ENCODE data around the gene MATN3. TPM values are rescaled to one million over a fixed set of nuclear protein-coding genes. Genes with fewer than 3 reads are reported as not detected.

The MATN3 gene
- total and polyA plus RNA-seq, 2 of the 13 experiments (the other 11 are each of a cell fraction or from before 2014, with no cell fraction given) = 36.1 to 208 TPM

DNA sequence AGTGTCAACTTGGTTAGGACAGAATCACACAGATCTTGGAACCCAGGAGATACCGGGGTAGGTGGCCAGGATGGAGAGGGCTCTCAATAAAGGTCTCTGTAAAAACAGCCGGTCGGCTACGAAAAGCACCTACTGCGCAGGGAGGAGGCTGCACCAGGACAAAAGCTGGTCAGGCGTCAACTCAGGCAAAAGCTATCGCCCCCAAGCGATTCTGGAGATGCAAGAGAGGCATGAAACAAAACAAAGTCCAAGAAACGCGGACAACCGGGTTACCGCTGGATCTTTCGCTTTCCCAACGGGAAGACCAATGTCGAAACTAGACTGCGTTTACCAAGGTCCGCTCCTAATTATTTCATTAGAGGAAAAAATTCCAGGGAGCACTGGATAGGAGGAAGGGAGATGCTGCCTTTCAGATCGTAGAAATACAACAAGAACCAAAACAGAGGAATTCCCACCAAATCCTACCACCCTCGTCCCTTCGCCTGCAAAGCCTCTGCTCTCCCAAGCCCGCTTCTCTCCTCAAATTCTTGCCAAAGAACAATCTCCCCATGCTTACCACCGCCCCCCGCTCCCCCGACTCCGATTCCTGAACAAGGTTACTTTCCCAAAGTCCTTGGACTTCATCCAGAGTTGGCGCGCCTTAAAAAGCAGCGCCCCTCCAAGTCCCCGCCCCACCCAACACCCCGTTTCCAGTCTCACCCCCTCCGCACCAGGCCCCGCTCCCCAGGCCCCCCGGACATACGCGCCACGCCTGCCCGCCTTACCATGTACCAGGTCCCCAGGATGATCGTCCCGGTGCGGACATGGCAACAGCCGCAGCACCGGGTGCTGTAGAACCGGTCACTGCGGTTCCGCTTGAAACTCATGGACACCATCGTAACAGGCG, 38.4 kb upstream of the MATN3 start (continued):
- no peak for TF ChIP-seq HINFP (CRISPR knock-in tag; IDR thresholded peaks at IDR 0.05; ENCODE audit: low read depth)
- TF ChIP-seq ZKSCAN8 (CRISPR knock-in tag; IDR thresholded peaks at IDR 0.05; ENCODE audit: borderline replicate concordance) = 0 out of 2 replicates have a peak, but pooled peaks have one; percentile 54
- 0 out of 2 replicates have a peak, but pooled peaks have one; percentile 44 for TF ChIP-seq ZNF430 (CRISPR knock-in tag; IDR thresholded peaks at IDR 0.05)
- TF ChIP-seq ZNF556 (CRISPR knock-in tag; IDR thresholded peaks at IDR 0.05; ENCODE audit: borderline replicate concordance) = no peak
- TF ChIP-seq MAF1 (CRISPR knock-in tag; IDR thresholded peaks at IDR 0.05; ENCODE audit: borderline replicate concordance) = no peak
- TF ChIP-seq, protein P1, sequence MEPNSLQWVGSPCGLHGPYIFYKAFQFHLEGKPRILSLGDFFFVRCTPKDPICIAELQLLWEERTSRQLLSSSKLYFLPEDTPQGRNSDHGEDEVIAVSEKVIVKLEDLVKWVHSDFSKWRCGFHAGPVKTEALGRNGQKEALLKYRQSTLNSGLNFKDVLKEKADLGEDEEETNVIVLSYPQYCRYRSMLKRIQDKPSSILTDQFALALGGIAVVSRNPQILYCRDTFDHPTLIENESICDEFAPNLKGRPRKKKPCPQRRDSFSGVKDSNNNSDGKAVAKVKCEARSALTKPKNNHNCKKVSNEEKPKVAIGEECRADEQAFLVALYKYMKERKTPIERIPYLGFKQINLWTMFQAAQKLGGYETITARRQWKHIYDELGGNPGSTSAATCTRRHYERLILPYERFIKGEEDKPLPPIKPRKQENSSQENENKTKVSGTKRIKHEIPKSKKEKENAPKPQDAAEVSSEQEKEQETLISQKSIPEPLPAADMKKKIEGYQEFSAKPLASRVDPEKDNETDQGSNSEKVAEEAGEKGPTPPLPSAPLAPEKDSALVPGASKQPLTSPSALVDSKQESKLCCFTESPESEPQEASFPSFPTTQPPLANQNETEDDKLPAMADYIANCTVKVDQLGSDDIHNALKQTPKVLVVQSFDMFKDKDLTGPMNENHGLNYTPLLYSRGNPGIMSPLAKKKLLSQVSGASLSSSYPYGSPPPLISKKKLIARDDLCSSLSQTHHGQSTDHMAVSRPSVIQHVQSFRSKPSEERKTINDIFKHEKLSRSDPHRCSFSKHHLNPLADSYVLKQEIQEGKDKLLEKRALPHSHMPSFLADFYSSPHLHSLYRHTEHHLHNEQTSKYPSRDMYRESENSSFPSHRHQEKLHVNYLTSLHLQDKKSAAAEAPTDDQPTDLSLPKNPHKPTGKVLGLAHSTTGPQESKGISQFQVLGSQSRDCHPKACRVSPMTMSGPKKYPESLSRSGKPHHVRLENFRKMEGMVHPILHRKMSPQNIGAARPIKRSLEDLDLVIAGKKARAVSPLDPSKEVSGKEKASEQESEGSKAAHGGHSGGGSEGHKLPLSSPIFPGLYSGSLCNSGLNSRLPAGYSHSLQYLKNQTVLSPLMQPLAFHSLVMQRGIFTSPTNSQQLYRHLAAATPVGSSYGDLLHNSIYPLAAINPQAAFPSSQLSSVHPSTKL (CRISPR knock-in tag; IDR thresholded peaks at IDR 0.05) = peak; percentile 50
- TF ChIP-seq GPBP1L1 (CRISPR knock-in tag; IDR thresholded peaks at IDR 0.05) = no peak
- TF ChIP-seq, protein P2, sequence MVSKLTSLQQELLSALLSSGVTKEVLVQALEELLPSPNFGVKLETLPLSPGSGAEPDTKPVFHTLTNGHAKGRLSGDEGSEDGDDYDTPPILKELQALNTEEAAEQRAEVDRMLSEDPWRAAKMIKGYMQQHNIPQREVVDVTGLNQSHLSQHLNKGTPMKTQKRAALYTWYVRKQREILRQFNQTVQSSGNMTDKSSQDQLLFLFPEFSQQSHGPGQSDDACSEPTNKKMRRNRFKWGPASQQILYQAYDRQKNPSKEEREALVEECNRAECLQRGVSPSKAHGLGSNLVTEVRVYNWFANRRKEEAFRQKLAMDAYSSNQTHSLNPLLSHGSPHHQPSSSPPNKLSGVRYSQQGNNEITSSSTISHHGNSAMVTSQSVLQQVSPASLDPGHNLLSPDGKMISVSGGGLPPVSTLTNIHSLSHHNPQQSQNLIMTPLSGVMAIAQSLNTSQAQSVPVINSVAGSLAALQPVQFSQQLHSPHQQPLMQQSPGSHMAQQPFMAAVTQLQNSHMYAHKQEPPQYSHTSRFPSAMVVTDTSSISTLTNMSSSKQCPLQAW (CRISPR knock-in tag; IDR thresholded peaks at IDR 0.05) = peak; percentile 53; the same call in 1 of the 2 replicates
- no peak for TF ChIP-seq MEIS2 (CRISPR knock-in tag; IDR thresholded peaks at IDR 0.05)
- no peak for TF ChIP-seq ZNF75D (CRISPR knock-in tag; IDR thresholded peaks at IDR 0.05; ENCODE audit: borderline replicate concordance)
- TF ChIP-seq ARNT2 (CRISPR knock-in tag; IDR thresholded peaks at IDR 0.05; ENCODE audit: low read depth) = 0 out of 2 replicates have a peak, but pooled peaks have one; percentile 20
- TF ChIP-seq MEIS1 (CRISPR knock-in tag; IDR thresholded peaks at IDR 0.05; ENCODE audit: borderline replicate concordance) = no peak
- TF ChIP-seq ZSCAN20 (CRISPR knock-in tag; IDR thresholded peaks at IDR 0.05; ENCODE audit: borderline replicate concordance) = no peak
- TF ChIP-seq ZNF496 (CRISPR knock-in tag; IDR thresholded peaks at IDR 0.05; ENCODE audit: insufficient replicate concordance) = no peak
- TF ChIP-seq DNMT1 (CRISPR knock-in tag; IDR thresholded peaks at IDR 0.05) = no peak
- no peak for TF ChIP-seq RNF219 (CRISPR knock-in tag; IDR thresholded peaks at IDR 0.05)
- TF ChIP-seq ZNF605 (CRISPR knock-in tag; IDR thresholded peaks at IDR 0.05) = peak; percentile 39; the same call in 1 of the 2 replicates

Data from HepG2 (cell line).